ENCODE data around the gene OR2T3.
"Not testable (repeated sequence)": the region's sequence is repeated elsewhere in the genome, so short reads cannot be mapped to it uniquely, and the experiment has no call there.

Gene OR2T3

GRCh38 chr1:248473051-248473450 is at the start of gene OR2T3:
Gene OR2T3 (plus strand): TSS chr1:248473351. CDS start chr1:248473351, 0 bp downstream.
- DNase-seq = not testable (repeated sequence)

- DNase-seq = not testable (repeated sequence)
These were observed 45.5 kb upstream of the OR2T3 start for GRCh38 chr1:248427526-248428191.

GRCh38 chr1:248428192-248428533 is 45.0 kb upstream of the OR2T3 start:
- DNase-seq = not testable (repeated sequence)

- not testable (repeated sequence) for DNase-seq
These were observed 41.5 kb upstream of the OR2T3 start for GRCh38 chr1:248431683-248432082.

- not testable (repeated sequence) for DNase-seq
These were observed 41.0 kb upstream of the OR2T3 start for GRCh38 chr1:248432201-248432600.

GRCh38 chr1:248433811-248434415 is 39.2 kb upstream of the OR2T3 start:
- not testable (repeated sequence) for DNase-seq

GRCh38 chr1:248434913-248435312 is 38.2 kb upstream of the OR2T3 start:
- DNase-seq = not testable (repeated sequence)

GRCh38 chr1:248436303-248436702 is 36.8 kb upstream of the OR2T3 start:
- DNase-seq = not testable (repeated sequence)

GRCh38 chr1:248438668-248439067 is 34.5 kb upstream of the OR2T3 start:
- DNase-seq = not testable (repeated sequence)

- not testable (repeated sequence) for DNase-seq
These were observed 33.9 kb upstream of the OR2T3 start for GRCh38 chr1:248439283-248439682.

GRCh38 chr1:248442500-248443277 is 30.5 kb upstream of the OR2T3 start:
- DNase-seq = not testable (repeated sequence)

- DNase-seq = not testable (repeated sequence)
These were observed 28.5 kb upstream of the OR2T3 start for GRCh38 chr1:248444603-248445002.

GRCh38 chr1:248445399-248445798 is 27.8 kb upstream of the OR2T3 start, which contains the start of gene OR2T2:
Gene OR2T2 (plus strand): TSS chr1:248445637. CDS start chr1:248452798, 7,161 bp downstream.
- DNase-seq = not testable (repeated sequence)

GRCh38 chr1:248448409-248449074 is 24.6 kb upstream of the OR2T3 start:
- DNase-seq = not testable (repeated sequence)

- not testable (repeated sequence) for DNase-seq
These were observed 23.2 kb upstream of the OR2T3 start for GRCh38 chr1:248449821-248450465.

- DNase-seq = not testable (repeated sequence)
These were observed 22.5 kb upstream of the OR2T3 start for GRCh38 chr1:248450466-248451145.

GRCh38 chr1:248453619-248454018 is 19.5 kb upstream of the OR2T3 start:
- DNase-seq = not testable (repeated sequence)

- DNase-seq = not testable (repeated sequence)
These were observed 18.1 kb upstream of the OR2T3 start for GRCh38 chr1:248455045-248455444.

GRCh38 chr1:248456635-248457034 is 16.5 kb upstream of the OR2T3 start:
- not testable (repeated sequence) for DNase-seq

- DNase-seq = not testable (repeated sequence)
These were observed 14.0 kb upstream of the OR2T3 start for GRCh38 chr1:248459117-248459516.

- no peak for DNase-seq
These were observed 2.0 kb upstream of the OR2T3 start for GRCh38 chr1:248471154-248471553.

GRCh38 chr1:248472111-248472510 is 1.0 kb upstream of the OR2T3 start:
- not testable (repeated sequence) for DNase-seq
